NCI-H1092 treated with DMSO at 0.1 percent for 48 hours (cell line): Measurements from ENCODE around the gene ACBD5.
"Not testable (repeated sequence)": the region's sequence is repeated elsewhere in the genome, so short reads cannot be mapped to it uniquely, and the experiment has no call there.

Source experiments
- DNase-seq: peaks from one replicate; lab custom pipeline; 2025; lab: John Stamatoyannopoulos, UW

ACBD5 gene

GRCh38 chr10:27240212-27241009 is at the start of gene ACBD5:
Gene ACBD5, minus strand, starts transcription at chr10:27240797. Its CDS starts 109 bp downstream, at chr10:27240688.
- DNase-seq = peak; percentile 71

GRCh38 chr10:27285093-27285492 is 44.5 kb upstream of the ACBD5 start:
- DNase-seq = no peak

- DNase-seq = no peak
Observed at GRCh38 chr10:27276581-27276980, 36.0 kb upstream of the ACBD5 start.

GRCh38 chr10:27266025-27266424 is 25.4 kb upstream of the ACBD5 start:
- DNase-seq = not testable (repeated sequence)

GRCh38 chr10:27262788-27263187 is 22.2 kb upstream of the ACBD5 start:
- DNase-seq = not testable (repeated sequence)

- DNase-seq = no peak
Observed at GRCh38 chr10:27258838-27259812, 18.5 kb upstream of the ACBD5 start.

GRCh38 chr10:27258492-27258837 is 17.9 kb upstream of the ACBD5 start:
- DNase-seq = no peak

GRCh38 chr10:27256299-27257189 is 15.9 kb upstream of the ACBD5 start:
- DNase-seq = no peak

GRCh38 chr10:27253576-27253975 is 13.0 kb upstream of the ACBD5 start:
- no peak for DNase-seq

GRCh38 chr10:27252267-27253000 is 11.8 kb upstream of the ACBD5 start:
- DNase-seq = peak; percentile 9

GRCh38 chr10:27251554-27251953 is 11.0 kb upstream of the ACBD5 start:
- no peak for DNase-seq

- no peak for DNase-seq
Observed at GRCh38 chr10:27248215-27248614, 7.6 kb upstream of the ACBD5 start.

GRCh38 chr10:27247441-27247840 is 6.8 kb upstream of the ACBD5 start:
- DNase-seq = no peak

- DNase-seq = no peak
Observed at GRCh38 chr10:27247006-27247405, 6.4 kb upstream of the ACBD5 start.

- no peak for DNase-seq
Observed at GRCh38 chr10:27245836-27246235, 5.2 kb upstream of the ACBD5 start.

GRCh38 chr10:27244976-27245375 is 4.4 kb upstream of the ACBD5 start:
- DNase-seq = no peak

GRCh38 chr10:27242951-27243551 is 2.5 kb upstream of the ACBD5 start:
- peak; percentile 24 for DNase-seq

- no peak for DNase-seq
Observed at GRCh38 chr10:27242473-27242950, 1.9 kb upstream of the ACBD5 start.

- DNase-seq = peak; percentile 87
Observed at GRCh38 chr10:27241652-27242472, 1.3 kb upstream of the ACBD5 start.
